ENCODE results near the gene GMCL2. TPM values are rescaled to one million over a fixed set of nuclear protein-coding genes. Genes with fewer than 3 reads are reported as not detected.
A peak's percentile ranks its signal among the peaks of the same experiment; 100 is the strongest.

Gene GMCL2
- total RNA-seq, 2 donors from 2014 or later = not detected

DNA sequence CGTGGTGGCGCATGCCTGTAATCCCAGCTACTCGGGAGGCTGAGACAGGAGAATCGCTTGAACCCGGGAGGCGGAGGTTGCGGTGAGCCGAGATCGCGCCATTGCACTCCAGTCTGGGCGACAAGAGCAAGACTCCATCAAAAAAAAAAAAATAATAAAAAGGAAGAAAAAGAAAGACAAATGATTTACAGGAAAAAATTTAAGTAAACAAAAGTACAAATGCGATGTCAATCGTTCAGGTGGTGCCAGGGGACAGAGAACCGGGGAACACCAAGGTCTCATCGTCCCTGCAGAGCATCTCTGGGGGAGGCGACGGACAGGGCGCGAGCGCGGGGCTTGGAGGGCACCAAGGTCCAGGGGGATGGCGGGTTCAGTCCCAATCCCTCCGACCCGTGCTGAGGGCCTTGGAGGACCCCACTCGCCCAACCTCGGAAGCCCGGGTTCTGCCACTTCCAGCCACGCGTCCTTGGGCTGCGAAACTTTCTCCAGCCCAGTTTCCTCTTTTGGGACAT is 16.6 kb upstream of the GMCL2 start:
- Histone ChIP-seq H3K4me1 (ENCODE audit: control insufficient read depth in 1 of 2, low read depth in 2 of 2) (peaks cover 10 to 31% of the 10 kb centered on the region in 2 donors), H3K4me3 (peak overlapping the region; percentile 96), H3K36me3 (peaks cover 3% of the 10 kb centered on the region), H3K27me3 (replicated peaks; ENCODE audit: insufficient read depth) (no peaks in the 10 kb centered on the region), H3K27ac (peak overlapping the region; percentile 90 to 97), H3K9me3 (no peaks in the 10 kb centered on the region)
- DNase-seq (ENCODE audit: low spot score) (no peak), ATAC-seq (ENCODE audit: insufficient number of reproducible peaks, low FRiP score, low read depth) (no peak)
- TF ChIP-seq, protein P1, sequence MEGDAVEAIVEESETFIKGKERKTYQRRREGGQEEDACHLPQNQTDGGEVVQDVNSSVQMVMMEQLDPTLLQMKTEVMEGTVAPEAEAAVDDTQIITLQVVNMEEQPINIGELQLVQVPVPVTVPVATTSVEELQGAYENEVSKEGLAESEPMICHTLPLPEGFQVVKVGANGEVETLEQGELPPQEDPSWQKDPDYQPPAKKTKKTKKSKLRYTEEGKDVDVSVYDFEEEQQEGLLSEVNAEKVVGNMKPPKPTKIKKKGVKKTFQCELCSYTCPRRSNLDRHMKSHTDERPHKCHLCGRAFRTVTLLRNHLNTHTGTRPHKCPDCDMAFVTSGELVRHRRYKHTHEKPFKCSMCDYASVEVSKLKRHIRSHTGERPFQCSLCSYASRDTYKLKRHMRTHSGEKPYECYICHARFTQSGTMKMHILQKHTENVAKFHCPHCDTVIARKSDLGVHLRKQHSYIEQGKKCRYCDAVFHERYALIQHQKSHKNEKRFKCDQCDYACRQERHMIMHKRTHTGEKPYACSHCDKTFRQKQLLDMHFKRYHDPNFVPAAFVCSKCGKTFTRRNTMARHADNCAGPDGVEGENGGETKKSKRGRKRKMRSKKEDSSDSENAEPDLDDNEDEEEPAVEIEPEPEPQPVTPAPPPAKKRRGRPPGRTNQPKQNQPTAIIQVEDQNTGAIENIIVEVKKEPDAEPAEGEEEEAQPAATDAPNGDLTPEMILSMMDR (IDR thresholded peaks at IDR 0.05) = no peak

DNA sequence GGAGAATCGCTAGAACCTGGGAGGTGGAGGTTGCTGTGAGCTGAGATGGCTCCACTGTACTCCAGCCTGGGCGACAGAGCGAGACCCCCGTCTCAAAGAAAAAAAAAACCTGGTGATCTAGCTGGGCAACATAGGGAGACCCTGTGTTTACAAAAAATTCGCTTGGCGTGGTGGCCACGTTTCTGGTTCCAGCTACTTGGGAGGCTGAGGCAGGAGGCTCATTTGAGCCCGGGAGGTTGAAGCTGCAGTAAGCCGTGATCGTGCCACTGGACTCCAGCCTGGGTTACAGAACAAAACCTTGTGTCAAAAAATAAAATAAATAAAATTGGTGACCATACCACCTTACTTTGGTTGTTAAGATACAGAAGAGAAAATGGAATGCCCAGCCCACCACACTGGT is 15.4 kb upstream of the GMCL2 start:
- TF ChIP-seq, protein P1 (IDR thresholded peaks at IDR 0.05) = no peak
- no peak for ATAC-seq (ENCODE audit: insufficient number of reproducible peaks, low FRiP score, low read depth)
- no peaks in the 10 kb centered on the region for H3K36me3 ChIP-seq
- H3K4me1 ChIP-seq (ENCODE audit: control insufficient read depth in 1 of 2, low read depth in 2 of 2) = peaks cover 10 to 27% of the 10 kb centered on the region in 2 donors
- H3K27ac ChIP-seq = no peak overlapping the region
- no peak overlapping the region for H3K4me3 ChIP-seq
- H3K27me3 ChIP-seq (replicated peaks; ENCODE audit: insufficient read depth) = no peaks in the 10 kb centered on the region
- no peaks in the 10 kb centered on the region for H3K9me3 ChIP-seq
- DNase-seq (ENCODE audit: low spot score) = no peak

DNA sequence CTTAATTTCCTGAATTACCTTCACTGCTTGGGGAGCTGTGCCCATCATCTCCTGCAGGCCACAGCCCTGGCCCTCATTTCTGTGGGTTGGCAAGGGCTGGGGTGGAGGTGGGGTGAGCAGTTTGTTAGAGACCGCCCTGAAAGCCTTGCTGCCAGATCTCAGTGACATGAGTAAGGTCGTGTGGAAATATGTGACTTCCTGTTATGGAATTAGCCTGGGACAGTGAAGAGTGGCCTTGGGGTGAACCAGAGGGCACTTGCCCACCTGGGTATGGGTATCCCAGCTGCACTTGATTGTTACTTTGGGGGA is 14.7 kb upstream of the GMCL2 start:
- no peak for DNase-seq (ENCODE audit: low spot score)
- Histone ChIP-seq H3K27me3 (replicated peaks; ENCODE audit: insufficient read depth) (no peaks in the 10 kb centered on the region), H3K4me3 (no peak overlapping the region), H3K36me3 (no peaks in the 10 kb centered on the region), H3K9me3 (no peaks in the 10 kb centered on the region), H3K4me1 (ENCODE audit: control insufficient read depth in 1 of 2, low read depth in 2 of 2) (peaks cover 10 to 20% of the 10 kb centered on the region in 2 donors), H3K27ac (no peak overlapping the region)
- TF ChIP-seq, protein P1 (IDR thresholded peaks at IDR 0.05) = no peak
- no peak for ATAC-seq (ENCODE audit: insufficient number of reproducible peaks, low FRiP score, low read depth)

DNA sequence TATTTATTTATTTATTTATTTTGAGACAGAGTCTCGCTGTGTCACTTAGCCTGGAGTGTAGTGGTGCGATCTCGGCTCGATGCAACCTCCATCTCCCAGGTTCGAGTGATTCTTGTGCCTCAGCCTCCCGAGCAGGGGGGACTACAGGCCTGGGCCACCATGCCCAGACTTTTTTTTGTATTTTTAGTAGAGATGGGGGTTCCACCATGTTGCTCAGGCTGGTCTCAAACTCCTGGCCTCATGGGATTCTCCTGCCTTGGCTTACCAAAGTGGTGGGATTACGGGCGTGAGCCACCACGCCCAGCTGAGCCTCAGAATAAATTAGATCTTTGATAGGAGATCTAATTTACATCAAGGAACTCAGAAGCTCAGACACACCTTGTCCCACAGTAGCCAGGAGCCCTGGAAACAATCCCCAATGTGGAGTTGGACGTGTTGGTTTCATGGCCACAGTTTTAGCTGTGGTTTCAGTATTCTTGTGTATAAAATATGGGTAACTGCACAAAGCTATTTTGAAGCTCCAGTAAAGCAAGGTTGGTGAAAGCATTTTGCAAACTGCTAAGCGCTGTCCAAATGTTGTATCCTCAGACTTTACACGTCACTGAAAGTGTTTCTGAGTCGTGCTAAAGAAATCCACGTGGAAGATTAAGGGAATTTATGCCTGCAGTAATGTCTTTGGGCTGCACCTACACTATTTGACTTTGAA is 14.2 kb upstream of the GMCL2 start:
- TF ChIP-seq, protein P1 (IDR thresholded peaks at IDR 0.05) = no peak
- ATAC-seq (ENCODE audit: insufficient number of reproducible peaks, low FRiP score, low read depth) = no peak
- no peaks in the 10 kb centered on the region for H3K9me3 ChIP-seq
- no peaks in the 10 kb centered on the region for H3K36me3 ChIP-seq
- no peak overlapping the region for H3K27ac ChIP-seq
- no peak for DNase-seq (ENCODE audit: low spot score)
- H3K4me3 ChIP-seq = no peak overlapping the region
- no peaks in the 10 kb centered on the region for H3K27me3 ChIP-seq (replicated peaks; ENCODE audit: insufficient read depth)
- H3K4me1 ChIP-seq (ENCODE audit: control insufficient read depth in 1 of 2, low read depth in 2 of 2) = peaks cover 6 to 15% of the 10 kb centered on the region in 2 donors

DNA sequence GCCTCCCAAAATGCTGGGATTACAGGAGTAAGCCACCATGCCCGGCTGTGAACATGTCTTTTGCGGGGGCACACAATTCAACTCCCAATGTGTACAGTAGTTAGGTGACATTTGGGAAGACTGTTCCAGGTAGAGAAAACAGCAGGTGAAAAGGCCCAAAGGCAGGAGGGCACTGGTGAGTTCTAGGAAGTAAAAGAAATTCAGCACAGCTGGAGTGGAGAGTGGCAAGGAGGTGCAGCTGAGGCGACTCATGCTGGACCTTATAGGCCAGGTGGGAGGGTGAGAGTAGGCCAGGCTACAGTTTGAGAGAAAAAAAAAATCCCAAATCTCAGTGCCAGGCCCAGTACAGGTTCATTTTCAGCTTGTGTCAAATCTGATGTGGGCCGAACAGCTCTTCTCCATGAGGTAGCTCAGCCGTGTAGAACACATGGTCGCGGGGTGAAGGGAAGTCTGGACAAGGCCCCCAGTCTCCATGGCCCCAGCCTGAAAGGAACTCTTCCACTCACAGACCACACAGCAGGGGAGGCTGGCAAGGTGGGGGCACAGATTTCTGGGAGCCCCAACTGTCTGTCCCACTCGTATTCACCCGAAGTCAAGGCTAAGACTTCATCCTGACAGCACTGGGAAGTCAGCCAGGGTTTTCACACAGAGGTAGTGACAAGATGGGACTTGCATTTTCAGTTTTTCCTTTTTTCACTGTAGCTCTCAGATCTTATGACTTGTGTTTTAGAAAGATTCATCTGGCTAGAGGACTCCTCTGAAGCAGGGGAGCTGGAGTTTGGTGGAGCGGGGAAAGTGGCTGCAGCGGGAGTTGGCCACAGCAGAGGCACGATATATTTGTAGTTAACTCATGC is 12.6 kb upstream of the GMCL2 start:
- Histone ChIP-seq H3K4me3 (no peak overlapping the region), H3K9me3 (no peaks in the 10 kb centered on the region), H3K27me3 (replicated peaks; ENCODE audit: insufficient read depth) (no peaks in the 10 kb centered on the region), H3K4me1 (ENCODE audit: control insufficient read depth in 1 of 2, low read depth in 2 of 2) (peaks cover 0 to 5% of the 10 kb centered on the region in 2 donors), H3K27ac (no peak overlapping the region), H3K36me3 (no peaks in the 10 kb centered on the region)
- TF ChIP-seq, protein P1 (IDR thresholded peaks at IDR 0.05) = no peak
- ATAC-seq (ENCODE audit: insufficient number of reproducible peaks, low FRiP score, low read depth) = no peak
- DNase-seq (ENCODE audit: low spot score) = no peak
